ENCODE results near the gene RPS3. TPM values are rescaled to one million over a fixed set of nuclear protein-coding genes. Genes with fewer than 3 reads are reported as not detected.

The RPS3 gene
- total RNA-seq, 1 donor from 2014 or later = 1,761 TPM

DNA sequence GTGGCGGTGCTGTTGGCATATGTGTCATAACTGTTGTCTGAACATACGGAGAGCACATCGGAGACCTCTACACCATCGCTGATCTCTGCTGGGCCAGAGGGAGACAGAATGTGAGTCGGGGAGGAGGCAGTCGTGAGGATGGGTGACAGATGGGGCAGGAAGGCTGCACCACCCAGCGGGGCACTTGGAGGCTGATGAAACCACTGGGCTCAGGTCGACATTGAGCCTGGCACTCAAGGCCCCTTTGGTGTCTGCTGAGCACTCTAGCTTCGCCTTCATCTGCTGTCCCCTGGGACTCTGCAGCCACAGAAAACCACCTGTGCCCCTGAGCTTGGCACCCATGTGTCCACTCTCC, 36.2 kb downstream of the RPS3 start:
- Histone ChIP-seq H3K36me3 (no peaks in the 10 kb centered on the region), H3K4me1 (peaks cover 4% of the 10 kb centered on the region), H3K27ac (no peak overlapping the region), H3K27me3 (ENCODE audit: low read depth) (peaks cover 18% of the 10 kb centered on the region), H3K9me3 (no peaks in the 10 kb centered on the region), H3K4me3 (no peak overlapping the region)
- intact Hi-C loops (cut with DNase I) = no loop called here
- no peak for ATAC-seq
- TF ChIP-seq, protein P1, sequence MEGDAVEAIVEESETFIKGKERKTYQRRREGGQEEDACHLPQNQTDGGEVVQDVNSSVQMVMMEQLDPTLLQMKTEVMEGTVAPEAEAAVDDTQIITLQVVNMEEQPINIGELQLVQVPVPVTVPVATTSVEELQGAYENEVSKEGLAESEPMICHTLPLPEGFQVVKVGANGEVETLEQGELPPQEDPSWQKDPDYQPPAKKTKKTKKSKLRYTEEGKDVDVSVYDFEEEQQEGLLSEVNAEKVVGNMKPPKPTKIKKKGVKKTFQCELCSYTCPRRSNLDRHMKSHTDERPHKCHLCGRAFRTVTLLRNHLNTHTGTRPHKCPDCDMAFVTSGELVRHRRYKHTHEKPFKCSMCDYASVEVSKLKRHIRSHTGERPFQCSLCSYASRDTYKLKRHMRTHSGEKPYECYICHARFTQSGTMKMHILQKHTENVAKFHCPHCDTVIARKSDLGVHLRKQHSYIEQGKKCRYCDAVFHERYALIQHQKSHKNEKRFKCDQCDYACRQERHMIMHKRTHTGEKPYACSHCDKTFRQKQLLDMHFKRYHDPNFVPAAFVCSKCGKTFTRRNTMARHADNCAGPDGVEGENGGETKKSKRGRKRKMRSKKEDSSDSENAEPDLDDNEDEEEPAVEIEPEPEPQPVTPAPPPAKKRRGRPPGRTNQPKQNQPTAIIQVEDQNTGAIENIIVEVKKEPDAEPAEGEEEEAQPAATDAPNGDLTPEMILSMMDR (IDR thresholded peaks at IDR 0.05) = no peak
- DNase-seq = no peak

DNA sequence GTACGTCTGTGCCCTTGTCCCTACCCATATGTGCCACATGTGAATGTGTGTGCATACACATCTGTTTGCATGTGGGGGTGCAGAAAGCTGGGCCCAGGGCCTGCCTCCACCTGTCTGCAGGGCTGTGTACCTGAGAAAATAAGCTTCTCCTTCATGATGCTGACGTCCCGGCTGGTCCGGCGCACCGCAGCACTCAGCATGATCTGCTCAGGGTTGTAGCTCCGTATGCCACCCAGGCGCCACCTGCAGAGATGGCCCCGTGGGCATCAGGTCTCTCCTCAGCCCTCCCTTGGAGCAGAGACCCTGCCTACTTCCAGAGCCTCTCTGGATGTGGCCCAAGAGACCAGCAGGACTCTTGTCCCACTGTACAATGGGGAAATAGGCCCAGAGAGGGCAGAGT, 37.5 kb downstream of the RPS3 start:
- Histone ChIP-seq H3K4me3 (no peak overlapping the region), H3K36me3 (peaks cover 3% of the 10 kb centered on the region), H3K27ac (no peak overlapping the region), H3K4me1 (no peaks in the 10 kb centered on the region), H3K27me3 (ENCODE audit: low read depth) (peaks cover 6% of the 10 kb centered on the region), H3K9me3 (no peaks in the 10 kb centered on the region)
- TF ChIP-seq, protein P1 (IDR thresholded peaks at IDR 0.05) = no peak
- DNase-seq (no peak), ATAC-seq (no peak)
- intact Hi-C loops (cut with DNase I) = no loop called here

DNA sequence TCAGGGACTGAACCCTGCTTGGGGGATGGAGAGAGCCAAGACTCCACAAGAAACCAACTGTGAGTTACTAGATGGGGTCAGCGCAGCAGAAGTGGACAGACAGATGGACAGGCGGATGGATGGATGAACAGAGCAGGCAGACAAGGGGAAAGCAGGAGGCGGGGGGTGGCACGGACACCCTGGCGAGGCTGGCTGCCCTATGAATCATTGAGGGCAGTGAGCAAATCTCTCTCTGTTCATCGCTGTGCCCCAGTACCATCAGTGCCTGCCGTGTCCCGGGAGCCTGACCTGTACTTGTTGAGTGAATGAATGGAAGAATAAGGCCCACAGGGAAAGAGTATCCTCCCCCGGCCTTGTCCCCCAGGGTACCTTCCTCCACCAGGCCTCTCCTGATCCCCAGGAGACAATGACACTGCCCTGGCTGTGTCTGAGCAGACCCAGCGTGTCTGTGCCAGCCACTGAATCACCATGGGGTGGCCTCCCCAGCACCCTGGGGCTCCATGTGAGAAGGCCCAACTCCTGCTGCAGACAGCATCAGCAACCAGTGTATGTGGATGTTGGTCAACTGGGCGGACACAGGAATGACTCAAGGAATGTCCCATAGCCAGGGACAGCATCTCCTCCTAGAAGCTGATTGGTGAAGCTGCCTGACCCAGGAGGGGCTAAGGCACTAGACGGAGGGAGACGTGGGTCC, 38.8 kb downstream of the RPS3 start:
- H3K4me3 ChIP-seq = no peak overlapping the region
- peaks cover 4% of the 10 kb centered on the region for H3K4me1 ChIP-seq
- intact Hi-C loops (cut with DNase I) = no loop called here
- DNase-seq = no peak
- H3K36me3 ChIP-seq = peaks cover 3% of the 10 kb centered on the region
- H3K27me3 ChIP-seq (ENCODE audit: low read depth) = no peaks in the 10 kb centered on the region
- no peak overlapping the region for H3K27ac ChIP-seq
- no peaks in the 10 kb centered on the region for H3K9me3 ChIP-seq
- no peak for ATAC-seq
- TF ChIP-seq, protein P1 (IDR thresholded peaks at IDR 0.05) = no peak

DNA sequence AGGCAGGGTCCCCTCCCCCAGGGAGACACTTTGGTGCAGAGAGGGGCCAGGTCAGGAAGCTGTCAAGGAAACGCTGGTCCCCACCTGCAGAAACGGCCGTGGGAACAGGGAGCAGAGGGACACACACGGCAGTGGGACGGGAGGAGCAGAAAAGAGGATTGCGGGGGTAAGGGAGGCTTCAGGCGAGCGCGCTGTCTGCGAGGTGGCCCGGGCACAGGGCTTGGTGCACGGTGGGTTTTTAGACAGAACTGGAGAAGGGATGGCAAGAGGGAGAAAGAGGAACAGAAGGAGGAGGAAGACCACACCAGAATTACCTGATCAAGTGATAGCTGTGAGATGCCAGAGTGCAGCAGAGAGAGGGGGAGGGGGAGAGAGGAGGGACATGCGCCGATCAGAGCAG, 39.7 kb downstream of the RPS3 start:
- intact Hi-C loops (cut with DNase I) = no loop called here
- ATAC-seq (no peak), DNase-seq (no peak)
- no peak overlapping the region for H3K4me3 ChIP-seq
- H3K9me3 ChIP-seq = no peaks in the 10 kb centered on the region
- H3K4me1 ChIP-seq = peaks cover 4% of the 10 kb centered on the region
- TF ChIP-seq, protein P1 (IDR thresholded peaks at IDR 0.05) = no peak
- no peak overlapping the region for H3K27ac ChIP-seq
- peaks cover 3% of the 10 kb centered on the region for H3K36me3 ChIP-seq
- no peaks in the 10 kb centered on the region for H3K27me3 ChIP-seq (ENCODE audit: low read depth)

DNA sequence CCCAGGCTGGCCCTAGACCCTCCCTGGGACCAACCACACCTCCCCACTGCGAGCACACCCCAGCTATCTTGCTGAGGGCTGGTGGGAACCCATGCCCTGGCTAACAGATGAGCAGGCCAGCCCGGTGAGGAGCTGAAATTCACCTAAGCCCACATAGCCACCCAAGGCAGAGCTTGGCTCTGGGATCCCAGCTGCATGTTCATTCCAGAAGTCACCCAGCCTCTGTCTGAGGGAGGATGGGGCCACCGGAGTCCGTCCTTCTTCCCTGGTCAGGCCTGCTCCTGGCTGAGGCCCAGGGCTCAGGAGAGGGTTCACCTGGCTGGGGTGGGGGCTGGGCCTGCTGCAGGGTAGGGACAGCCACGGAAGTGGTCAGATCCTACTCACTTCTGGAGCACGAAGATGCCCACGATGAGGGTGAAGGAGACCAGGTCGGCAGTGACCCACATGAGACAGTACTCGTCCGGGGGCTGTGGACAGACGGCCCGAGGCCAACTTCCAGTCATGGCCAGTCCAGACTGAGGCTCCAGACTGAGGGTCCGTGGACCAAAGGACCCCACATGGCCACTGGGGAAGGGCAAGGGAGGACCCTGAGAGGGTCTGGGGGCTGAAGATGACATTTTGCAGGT, 40.3 kb downstream of the RPS3 start:
- peaks cover 4% of the 10 kb centered on the region for H3K4me1 ChIP-seq
- no peak for ATAC-seq
- H3K36me3 ChIP-seq = peaks cover 3% of the 10 kb centered on the region
- intact Hi-C loops (cut with DNase I) = no loop called here
- H3K4me3 ChIP-seq = no peak overlapping the region
- H3K27ac ChIP-seq = no peak overlapping the region
- TF ChIP-seq, protein P1 (IDR thresholded peaks at IDR 0.05) = no peak
- no peaks in the 10 kb centered on the region for H3K27me3 ChIP-seq (ENCODE audit: low read depth)
- DNase-seq = no peak
- no peaks in the 10 kb centered on the region for H3K9me3 ChIP-seq

Data from lower lobe of right lung (tissue), 2 donors.